Endothelial cell of umbilical vein (primary cell): ENCODE data around the gene CRYBA4. TPM values are rescaled to one million over a fixed set of nuclear protein-coding genes. Genes with fewer than 3 reads are reported as not detected.

ENCODE experiments used
- BruUV-seq: library from RNA; stranded (reverse); fragments of 400-500 nt; replicated peaks from 2 replicates; lab custom pipeline; 2021; lab: Mats Ljungman, UMichigan
- CTCF ChIA-PET: fragments of 300-600, 350-600 bp; sonication (Branson Sonifier 250); formaldehyde crosslinking; loops from one replicate; lab custom pipeline; 2021; ENCODE audit warnings: antibody characterized with exemption, inconsistent platforms; lab: Charles Lee
- POLR2A ChIA-PET: fragments of 300-600, 350-600 bp; sonication (Branson Sonifier 250); formaldehyde crosslinking; loops from one replicate; lab custom pipeline; 2021; ENCODE audit warnings: antibody characterized with exemption, inconsistent platforms; lab: Charles Lee
- DNase-seq: peaks from one replicate; pipeline ENCODE4 v3.0.0-alpha.2; 2011; ENCODE audit warnings: low read depth, low spot score
- FAIRE-seq: peaks from 2 replicates; lab custom pipeline; 2011; peaks lifted over from hg19 to GRCh38; lab: Jason Lieb, UNC
- H2AFZ ChIP-seq: 2 replicates; pipeline ENCODE4 v1.6.0; 2012; ENCODE audit warnings: low read depth, low read length, control low read depth, inconsistent platforms
- H3K27ac ChIP-seq: 2 replicates; pipeline ENCODE4 v1.5.1; 2011; ENCODE audit warnings: low read depth, mild to moderate bottlenecking, control low read depth, low read length, moderate library complexity; ENCODE audit not compliant: insufficient read depth
- H3K27me3 ChIP-seq, 2 experiments: 2 replicates each; pipeline versions ENCODE4 v1.6.0 to v1.6.1; 2011; ENCODE audit warnings: low read length in 2 of 2, mixed read lengths in 1 of 2; ENCODE audit not compliant: control insufficient read depth in 2 of 2, insufficient read depth in 2 of 2
- H3K36me3 ChIP-seq, 2 experiments: 2 replicates in 1 of 2; 3 replicates in 1 of 2; pipeline ENCODE4 v1.5.1; 2011; ENCODE audit warnings: low read length in 2 of 2, mild to moderate bottlenecking in 1 of 2, moderate library complexity in 1 of 2; ENCODE audit not compliant: control insufficient read depth in 2 of 2, insufficient read depth in 2 of 2; ENCODE audit errors: extremely low read depth in 1 of 2
- H3K4me1 ChIP-seq: 3 replicates; pipeline ENCODE4 v1.5.1; 2011; ENCODE audit warnings: mild to moderate bottlenecking, low read length; ENCODE audit not compliant: control insufficient read depth, insufficient read depth; ENCODE audit errors: extremely low read depth
- H3K4me2 ChIP-seq: 2 replicates; pipeline ENCODE4 v1.6.1; 2011; ENCODE audit warnings: low read length, control low read depth, mixed read lengths; ENCODE audit not compliant: insufficient read depth
- H3K4me3 ChIP-seq, 3 experiments: fragments of 200-600 bp in 1 of 3; sonication (generic), shearing (Covaris generic) in 1 of 3; replicated peaks in 1 of 3; 2 replicates each; pipeline ENCODE4 v1.5.1; 2011 to 2016; ENCODE audit warnings: control low read depth in 3 of 3, low read length in 3 of 3, mild to moderate bottlenecking in 2 of 3, inconsistent platforms in 1 of 3, low read depth in 1 of 3, moderate library complexity in 1 of 3; ENCODE audit not compliant: insufficient read depth in 1 of 3
- H3K79me2 ChIP-seq: 2 replicates; pipeline ENCODE4 v1.6.0; 2012; ENCODE audit warnings: low read length, inconsistent platforms; ENCODE audit not compliant: control insufficient read depth, insufficient read depth
- H3K9ac ChIP-seq: replicated peaks from 2 replicates; pipeline ENCODE3; 2011; ENCODE audit warnings: low read length, control low read depth; ENCODE audit not compliant: insufficient read depth; ENCODE audit errors: extremely low read depth
- H3K9me1 ChIP-seq: replicated peaks from 3 replicates; pipeline ENCODE4 v1.6.0; 2011; ENCODE audit warnings: mild to moderate bottlenecking, low read length; ENCODE audit not compliant: control insufficient read depth, insufficient read depth; ENCODE audit errors: extremely low read depth
- H3K9me3 ChIP-seq: replicated peaks from 2 replicates; pipeline ENCODE4 v1.5.1; 2012; ENCODE audit warnings: low read length, inconsistent platforms; ENCODE audit not compliant: control insufficient read depth, insufficient read depth
- H4K20me1 ChIP-seq: replicated peaks from 2 replicates; pipeline ENCODE3; 2011; ENCODE audit warnings: mild to moderate bottlenecking, low read length; ENCODE audit not compliant: control insufficient read depth, insufficient read depth; ENCODE audit errors: extremely low read depth
- FOS ChIP-seq: IDR thresholded peaks from 2 replicates; pipeline ENCODE4 v1.6.1; 2011; ENCODE audit warnings: mild to moderate bottlenecking, low read length, moderate library complexity, borderline replicate concordance; ENCODE audit not compliant: insufficient read depth
- JUN ChIP-seq: IDR thresholded peaks from 2 replicates; pipeline ENCODE4 v1.6.1; 2011; ENCODE audit warnings: borderline replicate concordance, low read depth; ENCODE audit not compliant: insufficient read length, insufficient read depth
- dilution Hi-C: fragments of 300-500 bp; cut with MboI; formaldehyde crosslinking; loops from one replicate; pipeline ENCODE4 v1.15.0; 2019; ENCODE audit warnings: low sequenced_read_pairs; ENCODE audit not compliant: extremely low pct_ligation_motif_present
- intact Hi-C: fragments of 100-400 bp; cut with micrococcal nuclease; formaldehyde crosslinking; loops from one replicate; pipeline ENCODE4 v1.10.0; 2022
- polyA plus RNA-seq, 4 experiments: library from polyadenylated mRNA; depleted of rRNA in 3 of 4; stranded (reverse) in 3 of 4; unstranded in 1 of 4; fragments of >200 nt; gene quantifications; 2 replicates each; pipeline versions ENCODE4 v1.2.1 to v1.2.3, GENCODE V29; 2011 to 2012; ENCODE audit warnings: missing spikeins in 1 of 4
- total RNA-seq: library from RNA; stranded (reverse); gene quantifications from 2 replicates; pipeline ENCODE4 v1.2.3, GENCODE V29; 2021
- TF ChIP-seq, protein P1 (sequence below), 2 donors: IDR thresholded peaks; 1 replicate in 1 of 2; 2 replicates in 1 of 2; pipeline ENCODE4 v1.5.1; 2011; ENCODE audit warnings: low read length in 2 of 2, mild to moderate bottlenecking in 2 of 2, moderate library complexity in 2 of 2, control low read depth in 1 of 2, inconsistent platforms in 1 of 2, low read depth in 1 of 2; ENCODE audit not compliant: insufficient read depth in 1 of 2; ENCODE audit errors: extremely low read depth in 1 of 2

Gene CRYBA4
- total and polyA plus RNA-seq, 2 donors (not counting 3 experiments of a cell fraction or from before 2014, with no cell fraction given), result not detected

DNA sequence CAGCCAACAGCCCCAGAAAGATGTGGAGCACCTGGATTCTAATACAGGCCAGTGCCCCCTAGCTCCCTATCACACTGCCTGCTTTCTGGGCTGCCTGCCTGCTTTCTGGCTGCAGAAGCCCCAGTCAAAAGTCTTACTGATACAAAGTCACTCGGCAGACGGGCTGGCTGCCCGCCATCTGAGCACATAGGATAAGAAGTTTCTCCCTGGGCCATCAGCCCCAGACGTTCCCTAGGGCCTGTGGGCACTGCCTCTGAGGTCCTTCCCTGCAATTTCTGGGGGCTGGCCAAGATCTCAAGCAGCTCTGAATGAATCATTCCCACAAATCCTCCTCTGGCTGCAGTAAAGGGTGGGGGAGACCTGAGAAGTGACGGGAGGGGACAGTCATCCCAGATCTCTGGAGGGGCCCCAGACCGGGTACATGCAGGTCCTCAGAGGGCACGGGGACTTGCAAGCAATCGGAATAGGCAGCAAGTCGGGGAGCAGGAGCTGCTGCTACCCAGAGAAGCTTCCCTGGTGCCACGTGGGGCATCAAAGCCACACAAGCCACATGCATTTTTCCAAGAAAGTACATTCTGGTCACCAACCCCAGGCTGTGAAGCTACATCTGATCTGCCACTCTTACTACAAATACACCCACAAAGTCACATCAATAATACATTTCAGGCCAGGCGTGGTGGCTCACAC is 36.5 kb upstream of the CRYBA4 start:
- H3K9me1 ChIP-seq, result no peaks in the 10 kb centered on the region
- H3K9ac ChIP-seq, result no peak overlapping the region
- dilution Hi-C loops (no loop called here), intact Hi-C loops (no loop called here)
- no peaks in the 10 kb centered on the region for H3K9me3 ChIP-seq
- H3K27me3 ChIP-seq, result no peaks in the 10 kb centered on the region
- DNase-seq (peak; percentile 80), FAIRE-seq (peak; percentile 61)
- H3K79me2 ChIP-seq, result peaks cover 38% of the 10 kb centered on the region
- H3K27ac ChIP-seq, result peak overlapping the region; percentile 10
- ChIA-PET CTCF (interaction anchor here (0.8 to 1.7 kb wide), 6 partner anchors 9 to 82 kb away, joined by 3 to 6 read pairs (median 4); no protein-coding TSS in a partner anchor), POLR2A (interaction anchor here (0.6 kb wide), 1 partner anchor 15 kb away, joined by 3 read pairs; no protein-coding TSS in a partner anchor)
- H4K20me1 ChIP-seq, result peaks cover 2% of the 10 kb centered on the region
- peaks cover 0 to 4% of the 10 kb centered on the region in 2 experiments for H3K36me3 ChIP-seq
- no TSS peak for BruUV-seq
- no peak overlapping the region for H2AFZ ChIP-seq
- TF ChIP-seq JUN (no peak), FOS (peak; percentile 39)
- TF ChIP-seq, protein P1, sequence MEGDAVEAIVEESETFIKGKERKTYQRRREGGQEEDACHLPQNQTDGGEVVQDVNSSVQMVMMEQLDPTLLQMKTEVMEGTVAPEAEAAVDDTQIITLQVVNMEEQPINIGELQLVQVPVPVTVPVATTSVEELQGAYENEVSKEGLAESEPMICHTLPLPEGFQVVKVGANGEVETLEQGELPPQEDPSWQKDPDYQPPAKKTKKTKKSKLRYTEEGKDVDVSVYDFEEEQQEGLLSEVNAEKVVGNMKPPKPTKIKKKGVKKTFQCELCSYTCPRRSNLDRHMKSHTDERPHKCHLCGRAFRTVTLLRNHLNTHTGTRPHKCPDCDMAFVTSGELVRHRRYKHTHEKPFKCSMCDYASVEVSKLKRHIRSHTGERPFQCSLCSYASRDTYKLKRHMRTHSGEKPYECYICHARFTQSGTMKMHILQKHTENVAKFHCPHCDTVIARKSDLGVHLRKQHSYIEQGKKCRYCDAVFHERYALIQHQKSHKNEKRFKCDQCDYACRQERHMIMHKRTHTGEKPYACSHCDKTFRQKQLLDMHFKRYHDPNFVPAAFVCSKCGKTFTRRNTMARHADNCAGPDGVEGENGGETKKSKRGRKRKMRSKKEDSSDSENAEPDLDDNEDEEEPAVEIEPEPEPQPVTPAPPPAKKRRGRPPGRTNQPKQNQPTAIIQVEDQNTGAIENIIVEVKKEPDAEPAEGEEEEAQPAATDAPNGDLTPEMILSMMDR (IDR thresholded peaks at IDR 0.05; ENCODE audit: extremely low read depth in 1 of 2, insufficient read depth in 1 of 2, low read depth in 1 of 2, low read length in 2 of 2), result peak in 1 of 2 donors; percentile 6
- H3K4me2 ChIP-seq, result peak overlapping the region; percentile 26
- peaks cover 36% of the 10 kb centered on the region for H3K4me1 ChIP-seq
- H3K4me3 ChIP-seq, result no peak overlapping the region
